ENCODE data around the gene CSF2RB.

- TF ChIP-seq, protein P1, sequence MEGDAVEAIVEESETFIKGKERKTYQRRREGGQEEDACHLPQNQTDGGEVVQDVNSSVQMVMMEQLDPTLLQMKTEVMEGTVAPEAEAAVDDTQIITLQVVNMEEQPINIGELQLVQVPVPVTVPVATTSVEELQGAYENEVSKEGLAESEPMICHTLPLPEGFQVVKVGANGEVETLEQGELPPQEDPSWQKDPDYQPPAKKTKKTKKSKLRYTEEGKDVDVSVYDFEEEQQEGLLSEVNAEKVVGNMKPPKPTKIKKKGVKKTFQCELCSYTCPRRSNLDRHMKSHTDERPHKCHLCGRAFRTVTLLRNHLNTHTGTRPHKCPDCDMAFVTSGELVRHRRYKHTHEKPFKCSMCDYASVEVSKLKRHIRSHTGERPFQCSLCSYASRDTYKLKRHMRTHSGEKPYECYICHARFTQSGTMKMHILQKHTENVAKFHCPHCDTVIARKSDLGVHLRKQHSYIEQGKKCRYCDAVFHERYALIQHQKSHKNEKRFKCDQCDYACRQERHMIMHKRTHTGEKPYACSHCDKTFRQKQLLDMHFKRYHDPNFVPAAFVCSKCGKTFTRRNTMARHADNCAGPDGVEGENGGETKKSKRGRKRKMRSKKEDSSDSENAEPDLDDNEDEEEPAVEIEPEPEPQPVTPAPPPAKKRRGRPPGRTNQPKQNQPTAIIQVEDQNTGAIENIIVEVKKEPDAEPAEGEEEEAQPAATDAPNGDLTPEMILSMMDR (conservative IDR thresholded peaks at IDR 0.05; ENCODE audit: low read length): no peak
- no peak for TF ChIP-seq EZH2phosphoT487 (IDR thresholded peaks at IDR 0.05; ENCODE audit: borderline replicate concordance)
These were observed 943 bp downstream of the CSF2RB start for GRCh38 chr22:36914390-36914752.

Measured in Loucy (cell line).